HL-60 (cell line): ENCODE data around the gene DOCK2.

ENCODE experiments used
- DNase-seq, 2 experiments: peaks; one replicate each; pipeline ENCODE4 v3.0.0-alpha.2; 2010 to 2020; ENCODE audit warnings: low read depth in 1 of 2, low spot score in 1 of 2
- H3K27ac ChIP-seq: fragments of 250-450 bp; sonication (Bioruptor Pico); replicated peaks from 2 replicates; pipeline ENCODE4 v1.5.1; 2020; ENCODE audit warnings: mild to moderate bottlenecking, moderate library complexity
- H3K27me3 ChIP-seq: fragments of 250-450 bp; sonication (Bioruptor Pico); 2 replicates; pipeline ENCODE4 v1.5.1; 2021; ENCODE audit warnings: mild to moderate bottlenecking, moderate library complexity; ENCODE audit not compliant: insufficient read depth, poor library complexity, severe bottlenecking
- H3K4me3 ChIP-seq: replicated peaks from 2 replicates; pipeline ENCODE4 v1.5.1; 2011; ENCODE audit warnings: mild to moderate bottlenecking, control low read depth, low read length; ENCODE audit not compliant: insufficient read depth
- GABPA ChIP-seq: IDR thresholded peaks from 2 replicates; pipeline ENCODE4 v1.6.1; 2012; ENCODE audit warnings: low read depth
- POLR2AphosphoS5 ChIP-seq: IDR thresholded peaks from 2 replicates; pipeline ENCODE4 v1.6.1; 2012; ENCODE audit warnings: low read depth
- REST ChIP-seq: IDR thresholded peaks from 2 replicates; pipeline ENCODE4 v1.6.1; 2012; ENCODE audit warnings: low read depth; ENCODE audit not compliant: insufficient replicate concordance
- SPI1 ChIP-seq: IDR thresholded peaks from 2 replicates; pipeline ENCODE4 v1.6.1; 2012; ENCODE audit warnings: low read depth, mild to moderate bottlenecking, borderline replicate concordance
- TF ChIP-seq, protein P1 (sequence below): IDR thresholded peaks from one replicate; pipeline ENCODE4 v1.5.1; 2011; ENCODE audit warnings: low read length, control low read depth, inconsistent platforms; ENCODE audit not compliant: insufficient read depth

The DOCK2 gene

DNA sequence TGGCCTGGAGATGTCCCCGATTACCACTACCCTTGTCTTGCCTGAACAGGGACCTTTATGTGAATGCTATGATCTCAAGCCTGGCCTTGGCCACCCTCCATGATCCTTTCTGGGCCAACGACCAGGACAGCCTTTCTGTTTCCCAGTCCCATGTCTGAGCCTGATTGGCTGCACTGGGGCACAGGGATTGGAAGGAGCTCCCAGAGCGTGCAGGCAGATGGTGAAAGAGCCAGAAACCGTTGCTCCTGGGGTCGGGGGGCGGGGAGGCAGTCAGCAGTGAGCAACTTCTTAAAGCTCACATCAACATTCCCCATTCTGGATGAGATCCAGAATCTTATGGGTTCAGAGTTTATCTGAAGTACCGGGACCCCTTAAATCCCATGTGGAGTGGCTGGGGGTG lies 258.9 kb downstream of the DOCK2 start:
- no peak for DNase-seq
- no peaks in the 10 kb centered on the region for H3K27me3 ChIP-seq
- no peak overlapping the region for H3K27ac ChIP-seq
- TF ChIP-seq REST = no peak
- TF ChIP-seq POLR2AphosphoS5 = no peak
- TF ChIP-seq, protein P1, sequence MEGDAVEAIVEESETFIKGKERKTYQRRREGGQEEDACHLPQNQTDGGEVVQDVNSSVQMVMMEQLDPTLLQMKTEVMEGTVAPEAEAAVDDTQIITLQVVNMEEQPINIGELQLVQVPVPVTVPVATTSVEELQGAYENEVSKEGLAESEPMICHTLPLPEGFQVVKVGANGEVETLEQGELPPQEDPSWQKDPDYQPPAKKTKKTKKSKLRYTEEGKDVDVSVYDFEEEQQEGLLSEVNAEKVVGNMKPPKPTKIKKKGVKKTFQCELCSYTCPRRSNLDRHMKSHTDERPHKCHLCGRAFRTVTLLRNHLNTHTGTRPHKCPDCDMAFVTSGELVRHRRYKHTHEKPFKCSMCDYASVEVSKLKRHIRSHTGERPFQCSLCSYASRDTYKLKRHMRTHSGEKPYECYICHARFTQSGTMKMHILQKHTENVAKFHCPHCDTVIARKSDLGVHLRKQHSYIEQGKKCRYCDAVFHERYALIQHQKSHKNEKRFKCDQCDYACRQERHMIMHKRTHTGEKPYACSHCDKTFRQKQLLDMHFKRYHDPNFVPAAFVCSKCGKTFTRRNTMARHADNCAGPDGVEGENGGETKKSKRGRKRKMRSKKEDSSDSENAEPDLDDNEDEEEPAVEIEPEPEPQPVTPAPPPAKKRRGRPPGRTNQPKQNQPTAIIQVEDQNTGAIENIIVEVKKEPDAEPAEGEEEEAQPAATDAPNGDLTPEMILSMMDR = no peak
- H3K4me3 ChIP-seq = no peak overlapping the region

- Histone ChIP-seq H3K27me3 (no peaks in the 10 kb centered on the region), H3K27ac (no peak overlapping the region), H3K4me3 (no peak overlapping the region)
- DNase-seq = no peak
- TF ChIP-seq GABPA (no peak), POLR2AphosphoS5 (no peak)
- TF ChIP-seq, protein P1 = no peak
Measured at GRCh38 chr5:169897481-169897880, 260.4 kb downstream of the DOCK2 start.

DNA sequence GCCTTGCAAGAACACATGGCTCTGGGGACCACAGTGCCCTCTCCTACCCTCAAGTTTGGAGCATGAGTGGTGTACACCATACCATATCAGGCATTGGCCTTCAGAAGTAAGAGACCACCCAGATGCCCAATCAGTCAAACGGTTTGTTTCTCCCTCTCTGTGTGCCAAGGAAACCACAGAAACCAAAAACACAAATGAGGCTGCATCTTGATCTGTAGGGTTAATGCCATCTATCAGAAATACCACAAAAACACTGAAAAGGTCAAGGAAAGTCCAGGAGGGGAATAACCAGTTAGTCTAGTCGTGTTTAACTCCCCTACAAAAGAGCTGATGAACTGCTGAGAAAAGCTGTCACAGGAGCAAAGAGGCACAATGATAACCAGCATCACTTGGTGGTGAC lies 264.8 kb downstream of the DOCK2 start:
- H3K27me3 ChIP-seq = no peaks in the 10 kb centered on the region
- H3K4me3 ChIP-seq = no peak overlapping the region
- H3K27ac ChIP-seq = no peak overlapping the region

More for the DNA sequence above, 264.8 kb downstream of the DOCK2 start:
- TF ChIP-seq, protein P1 = no peak
- TF ChIP-seq SPI1 = no peak
- TF ChIP-seq GABPA = no peak
- TF ChIP-seq REST = no peak
- TF ChIP-seq POLR2AphosphoS5 = no peak
- no peak for DNase-seq
